ENCODE results near the gene HSFX3. TPM values are rescaled to one million over a fixed set of nuclear protein-coding genes. Genes with fewer than 3 reads are reported as not detected.
"Not testable (repeated sequence)": the region's sequence is repeated elsewhere in the genome, so short reads cannot be mapped to it uniquely, and the experiment has no call there.

HSFX3 gene
- total RNA-seq, 2 experiments from 2014 or later: not detected

DNA sequence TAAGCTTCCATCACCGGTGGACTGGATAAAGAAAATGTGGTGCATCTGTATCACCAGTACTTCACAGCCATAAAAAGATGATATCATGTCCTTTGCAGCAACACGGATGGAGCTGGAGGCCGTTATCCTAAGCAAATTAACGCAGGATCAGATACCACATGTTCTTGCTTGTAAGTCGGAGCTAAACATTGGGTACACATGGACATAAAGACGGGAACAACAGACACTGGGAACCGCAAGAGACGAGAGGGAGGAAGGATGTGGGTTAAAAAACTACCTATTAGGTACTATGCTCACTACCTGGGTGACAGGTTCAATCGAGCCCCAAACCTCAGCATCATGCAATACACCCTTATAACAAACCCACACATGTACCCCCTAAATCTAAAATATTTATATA, 28.3 kb downstream of the HSFX3 start:
- POLR2A ChIA-PET: no interaction called here
- Mint-ChIP-seq H3K4me1 (peaks cover 65% of the 10 kb centered on the region), H3K4me3 (peak overlapping the region; percentile 18), H3K27me3 (peaks cover 2% of the 10 kb centered on the region), H3K9me3 (peaks cover 2% of the 10 kb centered on the region), H3K36me3 (ENCODE audit: low read depth) (peaks cover 5% of the 10 kb centered on the region), H3K27ac (peak overlapping the region; percentile 62)
- DNase-seq: peak; percentile 13
- CTCF ChIA-PET: interaction anchor here (0.9 to 3.0 kb wide), 3 partner anchors 8 to 14 kb away, joined by 3 to 19 read pairs (median 4); no protein-coding TSS in a partner anchor

DNA sequence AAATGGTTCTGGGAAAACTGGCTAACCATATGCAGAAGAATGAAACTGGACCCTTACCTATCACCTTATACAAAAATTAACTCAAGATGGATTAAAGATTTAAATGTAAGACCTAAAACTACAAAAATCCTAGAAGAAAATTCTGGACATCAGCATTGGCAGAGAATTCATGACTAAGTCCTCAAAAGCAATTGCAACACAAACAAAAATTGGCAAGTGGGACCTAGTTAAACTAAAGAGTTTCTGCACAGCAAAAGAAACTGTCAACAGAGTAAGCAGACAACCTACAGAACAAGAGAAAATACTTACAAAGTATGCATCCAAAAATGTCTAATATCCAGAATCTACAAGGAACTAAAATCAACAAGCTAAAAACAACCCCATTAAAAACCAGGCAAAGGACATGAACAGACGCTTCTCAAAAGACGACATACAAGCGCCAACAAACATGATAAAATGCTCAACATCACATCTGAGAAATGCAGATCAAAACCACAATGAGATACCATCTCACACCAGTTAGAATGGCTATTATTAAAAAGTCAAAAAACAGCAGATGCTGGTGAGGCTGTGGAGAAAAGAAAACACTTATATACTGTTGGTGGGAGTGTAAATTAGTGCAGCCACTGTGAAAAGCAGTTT, 29.0 kb downstream of the HSFX3 start:
- H3K27ac Mint-ChIP-seq; H3K27me3 Mint-ChIP-seq; H3K36me3 Mint-ChIP-seq (ENCODE audit: low read depth); H3K4me3 Mint-ChIP-seq; DNase-seq; POLR2A ChIA-PET; H3K9me3 Mint-ChIP-seq: not testable (repeated sequence)
- H3K4me1 Mint-ChIP-seq: peaks cover 64% of the 10 kb centered on the region
- CTCF ChIA-PET: interaction anchor here (0.6 to 1.0 kb wide), 4 partner anchors 7 to 311 kb away, joined by 3 to 5 read pairs (median 4); no protein-coding TSS in a partner anchor

GRCh38 chrX:149518236-149518635, 31.5 kb downstream of the HSFX3 start:
- Mint-ChIP-seq H3K27ac (no peak overlapping the region), H3K27me3 (peaks cover 2% of the 10 kb centered on the region), H3K36me3 (ENCODE audit: low read depth) (peaks cover 5% of the 10 kb centered on the region), H3K4me3 (no peak overlapping the region), H3K4me1 (peaks cover 81% of the 10 kb centered on the region), H3K9me3 (peaks cover 2% of the 10 kb centered on the region)
- ChIA-PET CTCF (interaction anchor here (2.1 kb wide), 1 partner anchor 13 kb away, joined by 7 read pairs; the partner anchor contains the start of gene IDS), POLR2A (no interaction called here)
- DNase-seq: no peak

- CTCF ChIA-PET: interaction anchor here (2.1 kb wide), 1 partner anchor 13 kb away, joined by 7 read pairs; the partner anchor contains the start of gene IDS
- no peak overlapping the region for H3K27ac Mint-ChIP-seq
- no peak for DNase-seq
- POLR2A ChIA-PET: no interaction called here
- peaks cover 5% of the 10 kb centered on the region for H3K36me3 Mint-ChIP-seq (ENCODE audit: low read depth)
- peaks cover 78% of the 10 kb centered on the region for H3K4me1 Mint-ChIP-seq
- no peak overlapping the region for H3K4me3 Mint-ChIP-seq
- peaks cover 2% of the 10 kb centered on the region for H3K27me3 Mint-ChIP-seq
- H3K9me3 Mint-ChIP-seq: peaks cover 2% of the 10 kb centered on the region
Measured at GRCh38 chrX:149517308-149517707, 32.4 kb downstream of the HSFX3 start.

DNA sequence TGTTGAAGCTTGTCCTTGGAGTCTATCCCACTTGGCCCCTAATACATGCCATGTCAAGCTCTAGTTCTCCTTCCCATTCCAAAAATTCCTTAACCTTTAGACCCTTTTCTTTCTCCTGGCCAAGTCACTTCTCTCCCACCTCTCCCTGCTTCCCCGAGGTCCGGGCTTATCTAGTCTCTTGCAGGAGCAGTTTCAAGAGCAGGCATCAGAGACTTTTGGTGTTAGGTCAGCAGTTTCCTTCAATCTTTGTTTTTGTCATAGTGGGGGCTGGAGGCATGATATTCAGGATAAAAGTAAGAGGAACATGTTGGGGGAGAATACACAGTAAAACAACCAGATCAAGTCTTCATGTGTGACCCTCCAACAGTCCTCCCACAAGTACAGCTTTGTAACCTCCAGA, 33.1 kb downstream of the HSFX3 start:
- Mint-ChIP-seq H3K4me3 (no peak overlapping the region), H3K4me1 (peaks cover 75% of the 10 kb centered on the region), H3K27ac (no peak overlapping the region), H3K36me3 (ENCODE audit: low read depth) (peaks cover 5% of the 10 kb centered on the region), H3K9me3 (peaks cover 2% of the 10 kb centered on the region), H3K27me3 (peaks cover 2% of the 10 kb centered on the region)
- POLR2A ChIA-PET: no interaction called here
- CTCF ChIA-PET: interaction anchor here (2.1 kb wide), 1 partner anchor 12 kb away, joined by 7 read pairs; the partner anchor contains the start of gene IDS
- no peak for DNase-seq

- POLR2A ChIA-PET: no interaction called here
- CTCF ChIA-PET: interaction anchor here (0.7 to 2.1 kb wide), 2 partner anchors 11 to 940 kb away, joined by 3 to 7 read pairs; partner anchors contain the start of gene IDS
- Mint-ChIP-seq H3K4me1 (peaks cover 70% of the 10 kb centered on the region), H3K27me3 (peaks cover 2% of the 10 kb centered on the region), H3K36me3 (ENCODE audit: low read depth) (peaks cover 5% of the 10 kb centered on the region), H3K4me3 (no peak overlapping the region), H3K27ac (no peak overlapping the region), H3K9me3 (peaks cover 2% of the 10 kb centered on the region)
- no peak for DNase-seq
Measured at GRCh38 chrX:149515954-149516602, 33.6 kb downstream of the HSFX3 start.

- no peak for DNase-seq
- Mint-ChIP-seq H3K9me3 (peaks cover 2% of the 10 kb centered on the region), H3K4me1 (peaks cover 63% of the 10 kb centered on the region), H3K4me3 (no peak overlapping the region), H3K27ac (peak overlapping the region; percentile 57), H3K27me3 (peaks cover 6% of the 10 kb centered on the region), H3K36me3 (ENCODE audit: low read depth) (peaks cover 3% of the 10 kb centered on the region)
- ChIA-PET POLR2A (interaction anchor here (0.9 kb wide), 1 partner anchor 9 kb away, joined by 3 read pairs; no protein-coding TSS in a partner anchor), CTCF (interaction anchor here (1.0 to 2.0 kb wide), 2 partner anchors 8 to 11 kb away, joined by 3 to 6 read pairs; no protein-coding TSS in a partner anchor)
Measured at GRCh38 chrX:149513825-149514428, 35.8 kb downstream of the HSFX3 start.

DNA sequence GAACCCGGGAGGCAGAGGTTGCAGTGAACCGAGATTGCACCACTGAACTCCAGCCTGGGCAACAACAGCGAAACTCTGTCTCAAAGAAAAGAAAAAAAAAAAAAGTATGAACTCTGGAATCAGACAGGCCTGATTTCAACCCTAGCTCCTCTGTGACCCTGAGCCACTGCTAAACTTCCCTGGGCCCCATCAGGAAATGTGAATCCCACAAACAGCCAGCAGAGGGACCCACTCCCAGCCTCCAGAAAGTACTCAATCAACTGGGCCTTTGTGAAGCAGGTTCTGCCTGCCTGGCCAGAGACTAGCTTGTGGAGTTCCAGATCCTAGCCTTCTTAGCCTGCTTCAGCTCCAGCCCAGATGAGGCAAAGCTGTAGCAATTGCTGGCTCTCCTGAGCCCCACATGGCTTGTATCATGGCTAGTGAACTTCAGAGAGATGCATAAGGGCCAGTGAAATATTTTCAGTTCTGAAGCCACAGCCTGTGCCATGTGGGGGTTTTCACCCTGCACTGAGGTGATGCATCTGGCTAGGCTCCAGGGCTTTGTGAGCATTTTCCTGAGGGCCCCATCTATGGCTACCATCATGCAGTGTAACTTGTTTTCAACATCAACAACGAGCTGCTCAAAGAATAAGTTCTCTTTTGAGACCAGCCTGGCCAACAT, 37.4 kb downstream of the HSFX3 start:
- Mint-ChIP-seq H3K36me3 (ENCODE audit: low read depth) (peaks cover 3% of the 10 kb centered on the region), H3K9me3 (peaks cover 2% of the 10 kb centered on the region), H3K4me3 (no peak overlapping the region), H3K27me3 (peaks cover 6% of the 10 kb centered on the region), H3K4me1 (peaks cover 54% of the 10 kb centered on the region), H3K27ac (peak overlapping the region; percentile 54)
- DNase-seq: peak; percentile 59
- ChIA-PET CTCF (interaction anchor here (0.6 to 2.0 kb wide), 8 partner anchors 8 to 28 kb away, joined by 3 to 19 read pairs (median 4); no protein-coding TSS in a partner anchor), POLR2A (no interaction called here)

- CTCF ChIA-PET: interaction anchor here (0.9 to 1.8 kb wide), 3 partner anchors 12 to 29 kb away, joined by 4 to 19 read pairs (median 6); no protein-coding TSS in a partner anchor
- Mint-ChIP-seq H3K9me3 (no peaks in the 10 kb centered on the region), H3K4me1 (peaks cover 43% of the 10 kb centered on the region), H3K27me3 (peaks cover 4% of the 10 kb centered on the region), H3K4me3 (no peak overlapping the region), H3K36me3 (ENCODE audit: low read depth) (no peaks in the 10 kb centered on the region), H3K27ac (no peak overlapping the region)
- POLR2A ChIA-PET: no interaction called here
- DNase-seq: no peak
Measured at GRCh38 chrX:149511081-149511480, 38.6 kb downstream of the HSFX3 start.

- peaks cover 43% of the 10 kb centered on the region for H3K4me1 Mint-ChIP-seq
- no peak for DNase-seq
- CTCF ChIA-PET: no interaction called here
- H3K27ac Mint-ChIP-seq: no peak overlapping the region
- H3K36me3 Mint-ChIP-seq (ENCODE audit: low read depth): no peaks in the 10 kb centered on the region
- H3K4me3 Mint-ChIP-seq: no peak overlapping the region
- POLR2A ChIA-PET: no interaction called here
- H3K9me3 Mint-ChIP-seq: no peaks in the 10 kb centered on the region
- H3K27me3 Mint-ChIP-seq: peaks cover 4% of the 10 kb centered on the region
Measured at GRCh38 chrX:149510386-149510785, 39.3 kb downstream of the HSFX3 start.

GRCh38 chrX:149508467-149508866, 41.3 kb downstream of the HSFX3 start:
- Mint-ChIP-seq H3K36me3 (ENCODE audit: low read depth) (no peaks in the 10 kb centered on the region), H3K27me3 (peaks cover 4% of the 10 kb centered on the region), H3K27ac (no peak overlapping the region), H3K4me1 (peaks cover 34% of the 10 kb centered on the region), H3K9me3 (no peaks in the 10 kb centered on the region), H3K4me3 (no peak overlapping the region)
- ChIA-PET POLR2A (no interaction called here), CTCF (no interaction called here)
- no peak for DNase-seq

DNA sequence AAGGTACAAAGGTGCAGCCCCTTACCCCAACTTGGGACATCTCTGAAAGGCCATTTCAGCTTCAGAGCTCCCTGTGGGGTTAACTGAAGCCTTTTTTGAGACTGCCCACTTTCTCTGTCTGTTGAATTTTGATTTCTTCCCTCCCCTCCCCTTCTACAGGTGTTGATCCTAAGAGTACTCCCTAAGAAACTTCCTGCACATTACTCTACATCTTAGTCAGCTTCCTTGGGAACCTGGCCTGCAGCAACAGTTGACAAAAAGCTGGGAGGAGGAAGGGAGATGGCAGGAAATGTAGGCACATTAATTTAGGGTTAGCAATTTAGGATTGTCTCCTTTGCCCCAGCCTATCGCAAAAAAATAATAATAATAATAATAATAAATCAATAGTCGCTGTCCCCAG, 43.4 kb downstream of the HSFX3 start:
- H3K27ac Mint-ChIP-seq: peak overlapping the region; percentile 86
- ChIA-PET POLR2A (no interaction called here), CTCF (interaction anchor here (1.4 kb wide), 1 partner anchor 15 kb away, joined by 4 read pairs; no protein-coding TSS in a partner anchor)
- H3K4me3 Mint-ChIP-seq: no peak overlapping the region
- H3K9me3 Mint-ChIP-seq: no peaks in the 10 kb centered on the region
- H3K36me3 Mint-ChIP-seq (ENCODE audit: low read depth): no peaks in the 10 kb centered on the region
- peaks cover 42% of the 10 kb centered on the region for H3K4me1 Mint-ChIP-seq
- DNase-seq: no peak
- peaks cover 4% of the 10 kb centered on the region for H3K27me3 Mint-ChIP-seq
